Stomach (tissue), 9 donors: Measurements from ENCODE around the gene MAP4K5. TPM values are rescaled to one million over a fixed set of nuclear protein-coding genes. Genes with fewer than 3 reads are reported as not detected.

Source experiments
- DNase-seq, 2 donors: peaks; one replicate each; pipeline versions ENCODE4 v3.0.0 to v3.0.0-alpha.2; 2013 to 2019
- H3K27ac ChIP-seq, 5 donors: fragments of 200-600 bp in 4 of 5; sonication (generic) in 4 of 5; one replicate each; pipeline ENCODE4 v1.5.1; 2013 to 2019; ENCODE audit warnings: mild to moderate bottlenecking in 1 of 5, moderate library complexity in 1 of 5
- H3K27me3 ChIP-seq, 3 donors: fragments of 200-600 bp; sonication (generic); one replicate each; pipeline ENCODE4 v1.5.1; 2017 to 2019; ENCODE audit warnings: mixed run types in 1 of 3
- H3K36me3 ChIP-seq, 4 donors: fragments of 200-600 bp; sonication (generic); 1 replicate in 3 of 4; 2 replicates in 1 of 4; pipeline ENCODE4 v1.5.1; 2016 to 2019
- H3K4me1 ChIP-seq, 4 donors: fragments of 200-600 bp; sonication (generic); one replicate each; pipeline ENCODE4 v1.5.1; 2016 to 2019
- H3K4me3 ChIP-seq, 4 donors: fragments of 200-600 bp; sonication (generic) in 3 of 4; one replicate each; pipeline ENCODE4 v1.5.1; 2016 to 2019; ENCODE audit warnings: mild to moderate bottlenecking in 1 of 4
- H3K9me3 ChIP-seq, 4 donors: fragments of 200-600 bp; sonication (generic); one replicate each; pipeline ENCODE4 v1.5.1; 2016 to 2019
- CTCF ChIP-seq, 7 experiments: fragments of 450-650 bp in 4 of 7; fragments of 200-600 bp in 3 of 7; sonication (generic) in 3 of 7; IDR thresholded peaks; one replicate each; pipeline ENCODE4 v1.5.1; 2016 to 2019; ENCODE audit warnings: antibody characterized with exemption in 7 of 7, control low read depth in 2 of 7, mild to moderate bottlenecking in 1 of 7
- EP300 ChIP-seq: sonication (generic); formaldehyde crosslinking; IDR thresholded peaks from one replicate; pipeline ENCODE4 v1.6.1; 2017; ENCODE audit warnings: antibody characterized with exemption
- POLR2A ChIP-seq, 4 donors: fragments of 450-650 bp; IDR thresholded peaks; one replicate each; pipeline ENCODE4 v1.6.1; 2016; ENCODE audit warnings: antibody characterized with exemption in 4 of 4, control low read depth in 2 of 4, mild to moderate bottlenecking in 1 of 4, moderate library complexity in 1 of 4
- POLR2AphosphoS5 ChIP-seq, 3 donors: sonication (generic); formaldehyde crosslinking; IDR thresholded peaks; one replicate each; pipeline ENCODE4 v1.6.1; 2016; ENCODE audit warnings: antibody characterized with exemption in 3 of 3
- WGBS, 5 donors: extraction: QIAGEN DNeasy Blood & Tissue Kit in 3 of 5; methylation state at CpG; one replicate each; pipeline versions ENCODE4 v1.1.5 to v1.1.7; 2013 to 2018; 5-methylcytosine and 5-hydroxymethylcytosine counted together
- intact Hi-C: fragments of 100-400 bp; cut with DNase I; formaldehyde crosslinking; loops from one replicate; pipeline ENCODE4 v1.15.1; 2023; ENCODE audit warnings: low total_unique reads
- polyA plus RNA-seq, 3 donors: library from polyadenylated mRNA; stranded (reverse); fragments of 200-250 nt; gene quantifications; one replicate each; pipeline ENCODE4 v1.2.3, GENCODE V29; 2013
- total RNA-seq, 5 donors: library from RNA; depleted of rRNA; stranded (reverse); fragments of >200 nt; gene quantifications; one replicate each; pipeline versions ENCODE4 v1.1.0 to v1.2.3, GENCODE V29; 2014 to 2016
- donor health status: healthy with polysubstance abuse.
- donor health status: Bipolar disorder and iron deficiency.
- donor health status: healthy.

MAP4K5 gene
- total and polyA plus RNA-seq, 8 donors: 6.4 to 297 (median 77.3) TPM

- 87 to 97% (median 93%) methylated on average over 2 of the region's 2 CpGs for WGBS, 5 donors
- no peaks in the 10 kb centered on the region for H3K4me1 ChIP-seq
Measured at GRCh38 chr14:50425105-50425504, 107.3 kb downstream of the MAP4K5 start.

DNA sequence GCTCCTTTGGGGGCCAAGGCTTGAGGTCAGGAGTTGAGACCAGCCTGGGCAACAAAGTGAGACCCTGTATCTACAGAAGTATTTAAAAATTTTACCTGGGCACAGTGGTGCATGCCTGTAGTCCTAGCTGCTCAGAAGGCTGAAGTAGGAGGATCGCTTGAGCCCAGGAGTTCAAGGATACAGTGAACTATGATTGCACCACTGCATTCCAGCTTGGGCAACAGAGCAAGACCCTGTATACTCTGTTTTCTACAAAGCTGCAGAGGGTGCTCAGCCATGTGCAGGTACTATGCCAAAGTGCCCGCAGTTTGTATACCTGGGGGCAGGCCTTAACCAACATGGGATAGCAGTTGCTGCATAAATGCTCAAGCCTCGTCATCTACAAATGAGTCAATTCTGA, 108.8 kb downstream of the MAP4K5 start:
- WGBS, 5 donors: 92 to 99% (median 98%) methylated on average over 3 of the region's 3 CpGs
- no peak for DNase-seq
- Histone ChIP-seq H3K4me1 (no peaks in the 10 kb centered on the region), H3K36me3 (peaks cover 12 to 93% (median 87%) of the 10 kb centered on the region in 4 donors), H3K9me3 (no peaks in the 10 kb centered on the region), H3K4me3 (no peak overlapping the region), H3K27me3 (no peaks in the 10 kb centered on the region), H3K27ac (no peak overlapping the region)
- TF ChIP-seq POLR2A (IDR thresholded peaks at IDR 0.05): no peak
- no peak for TF ChIP-seq POLR2AphosphoS5 (IDR thresholded peaks at IDR 0.05)
- no peak for TF ChIP-seq CTCF (IDR thresholded peaks at IDR 0.05)
- no peak for TF ChIP-seq EP300
- intact Hi-C loops: no loop called here

More at GRCh38 chr14:50425105-50425504, 107.3 kb downstream of the MAP4K5 start:
- Histone ChIP-seq H3K27ac (no peak overlapping the region), H3K9me3 (no peaks in the 10 kb centered on the region), H3K4me3 (no peak overlapping the region), H3K36me3 (peaks cover 18 to 84% (median 77%) of the 10 kb centered on the region in 4 donors), H3K27me3 (no peaks in the 10 kb centered on the region)
- no peak for TF ChIP-seq EP300
- TF ChIP-seq CTCF (IDR thresholded peaks at IDR 0.05): no peak
- no peak for TF ChIP-seq POLR2AphosphoS5 (IDR thresholded peaks at IDR 0.05)
- no peak for TF ChIP-seq POLR2A (IDR thresholded peaks at IDR 0.05)
- DNase-seq: no peak
- intact Hi-C loops: no loop called here

DNA sequence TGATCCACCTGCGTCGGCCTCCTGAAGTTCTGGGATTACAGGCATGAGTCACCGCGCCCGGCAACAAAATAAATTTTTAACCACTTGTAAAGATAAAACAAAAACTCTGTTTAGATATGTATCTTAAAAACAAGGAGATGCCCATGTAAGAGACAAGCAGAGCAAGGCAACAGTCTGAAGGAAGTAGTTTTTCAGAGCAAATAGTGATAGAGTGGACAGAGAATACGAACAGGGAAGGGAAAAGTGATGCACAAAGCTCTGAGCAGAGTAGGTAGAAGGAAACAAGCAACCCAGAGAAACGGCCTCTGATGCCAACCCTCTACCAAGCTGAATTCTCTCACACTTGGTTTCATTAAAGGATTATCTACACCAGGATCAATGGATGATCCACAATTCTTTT, 110.9 kb downstream of the MAP4K5 start:
- DNase-seq: no peak
- Histone ChIP-seq H3K9me3 (no peaks in the 10 kb centered on the region), H3K4me1 (no peaks in the 10 kb centered on the region), H3K36me3 (peaks cover 12 to 94% (median 92%) of the 10 kb centered on the region in 4 donors), H3K27me3 (no peaks in the 10 kb centered on the region), H3K27ac (no peak overlapping the region), H3K4me3 (no peak overlapping the region)
- intact Hi-C loops: no loop called here
- 91 to 96% (median 94%) methylated on average over 7 of the region's 7 CpGs for WGBS, 5 donors
- TF ChIP-seq CTCF (IDR thresholded peaks at IDR 0.05): no peak

GRCh38 chr14:50417853-50418252, 114.5 kb downstream of the MAP4K5 start:
- no peak overlapping the region for H3K4me3 ChIP-seq
- TF ChIP-seq CTCF (IDR thresholded peaks at IDR 0.05) (no peak), POLR2A (IDR thresholded peaks at IDR 0.05) (no peak), POLR2AphosphoS5 (IDR thresholded peaks at IDR 0.05) (no peak), EP300 (no peak)
- peaks cover 0 to 69% (median 61%) of the 10 kb centered on the region in 4 donors for H3K36me3 ChIP-seq
- DNase-seq: no peak
- H3K4me1 ChIP-seq: no peaks in the 10 kb centered on the region
- 92 to 100% (median 97%) methylated on average over 2 of the region's 2 CpGs for WGBS, 5 donors
- intact Hi-C loops: no loop called here
- no peak overlapping the region for H3K27ac ChIP-seq
- H3K27me3 ChIP-seq: no peaks in the 10 kb centered on the region
- no peaks in the 10 kb centered on the region for H3K9me3 ChIP-seq
